ENCODE results near the gene MTFMT.

GRCh38 chr15:65072027-65072426, 42.6 kb upstream of the MTFMT start:
- TF ChIP-seq, protein P1, sequence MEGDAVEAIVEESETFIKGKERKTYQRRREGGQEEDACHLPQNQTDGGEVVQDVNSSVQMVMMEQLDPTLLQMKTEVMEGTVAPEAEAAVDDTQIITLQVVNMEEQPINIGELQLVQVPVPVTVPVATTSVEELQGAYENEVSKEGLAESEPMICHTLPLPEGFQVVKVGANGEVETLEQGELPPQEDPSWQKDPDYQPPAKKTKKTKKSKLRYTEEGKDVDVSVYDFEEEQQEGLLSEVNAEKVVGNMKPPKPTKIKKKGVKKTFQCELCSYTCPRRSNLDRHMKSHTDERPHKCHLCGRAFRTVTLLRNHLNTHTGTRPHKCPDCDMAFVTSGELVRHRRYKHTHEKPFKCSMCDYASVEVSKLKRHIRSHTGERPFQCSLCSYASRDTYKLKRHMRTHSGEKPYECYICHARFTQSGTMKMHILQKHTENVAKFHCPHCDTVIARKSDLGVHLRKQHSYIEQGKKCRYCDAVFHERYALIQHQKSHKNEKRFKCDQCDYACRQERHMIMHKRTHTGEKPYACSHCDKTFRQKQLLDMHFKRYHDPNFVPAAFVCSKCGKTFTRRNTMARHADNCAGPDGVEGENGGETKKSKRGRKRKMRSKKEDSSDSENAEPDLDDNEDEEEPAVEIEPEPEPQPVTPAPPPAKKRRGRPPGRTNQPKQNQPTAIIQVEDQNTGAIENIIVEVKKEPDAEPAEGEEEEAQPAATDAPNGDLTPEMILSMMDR (IDR thresholded peaks at IDR 0.05; ENCODE audit: low read depth, low read length, missing input control): no peak
- TF ChIP-seq TAF1 (conservative IDR thresholded peaks at IDR 0.05) (no peak), GABPA (IDR thresholded peaks at IDR 0.05 in 1 of 2, conservative IDR thresholded peaks at IDR 0.05 in 1 of 2) (no peak)
- TF ChIP-seq, protein P2, sequence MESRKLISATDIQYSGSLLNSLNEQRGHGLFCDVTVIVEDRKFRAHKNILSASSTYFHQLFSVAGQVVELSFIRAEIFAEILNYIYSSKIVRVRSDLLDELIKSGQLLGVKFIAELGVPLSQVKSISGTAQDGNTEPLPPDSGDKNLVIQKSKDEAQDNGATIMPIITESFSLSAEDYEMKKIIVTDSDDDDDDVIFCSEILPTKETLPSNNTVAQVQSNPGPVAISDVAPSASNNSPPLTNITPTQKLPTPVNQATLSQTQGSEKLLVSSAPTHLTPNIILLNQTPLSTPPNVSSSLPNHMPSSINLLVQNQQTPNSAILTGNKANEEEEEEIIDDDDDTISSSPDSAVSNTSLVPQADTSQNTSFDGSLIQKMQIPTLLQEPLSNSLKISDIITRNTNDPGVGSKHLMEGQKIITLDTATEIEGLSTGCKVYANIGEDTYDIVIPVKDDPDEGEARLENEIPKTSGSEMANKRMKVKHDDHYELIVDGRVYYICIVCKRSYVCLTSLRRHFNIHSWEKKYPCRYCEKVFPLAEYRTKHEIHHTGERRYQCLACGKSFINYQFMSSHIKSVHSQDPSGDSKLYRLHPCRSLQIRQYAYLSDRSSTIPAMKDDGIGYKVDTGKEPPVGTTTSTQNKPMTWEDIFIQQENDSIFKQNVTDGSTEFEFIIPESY (IDR thresholded peaks at IDR 0.05): no peak
